Activated CD8-positive, alpha-beta T cell treated with anti-CD3 and anti-CD28 coated beads, Interleukin-2, amount 10 ng/mL, durations not matched to agents 7 days and 5 days (primary cell): Measurements from ENCODE around the gene SLIT3. TPM values are rescaled to one million over a fixed set of nuclear protein-coding genes. Genes with fewer than 3 reads are reported as not detected.

Experiments
- ATAC-seq: fragments of 150-1000 bp; cut with Tn5 transposase; one replicate; pipeline ENCODE4 v1.10.0; 2021; ENCODE audit warnings: moderate library complexity
- CTCF ChIA-PET: fragments of 350-600 bp; sonication (Branson Sonifier 250); formaldehyde crosslinking; loops from one replicate; lab custom pipeline; 2021; ENCODE audit warnings: antibody characterized with exemption; lab: Charles Lee
- POLR2A ChIA-PET: fragments of 350-600 bp; sonication (Branson Sonifier 250); formaldehyde crosslinking; loops from one replicate; lab custom pipeline; 2021; ENCODE audit warnings: antibody characterized with exemption; lab: Charles Lee
- DNase-seq: peaks from one replicate; pipeline ENCODE4 v3.0.0-alpha.2; 2020
- H3K27ac Mint-ChIP-seq: one replicate; pipeline ENCODE4 v1.8.0; 2021; ENCODE audit warnings: mild to moderate bottlenecking, mixed read lengths
- H3K27me3 Mint-ChIP-seq: one replicate; pipeline ENCODE4 v1.8.0; 2021; ENCODE audit warnings: low read depth, mixed read lengths
- H3K36me3 Mint-ChIP-seq: one replicate; pipeline ENCODE4 v1.8.0; 2021; ENCODE audit warnings: low read depth, mixed read lengths
- H3K4me1 Mint-ChIP-seq: one replicate; pipeline ENCODE4 v1.8.0; 2021; ENCODE audit warnings: low read depth, mixed read lengths
- H3K4me3 Mint-ChIP-seq: one replicate; pipeline ENCODE4 v1.8.0; 2021; ENCODE audit warnings: mild to moderate bottlenecking, mixed read lengths
- H3K9me3 Mint-ChIP-seq: one replicate; pipeline ENCODE4 v1.8.0; 2022; ENCODE audit warnings: mixed read lengths; ENCODE audit not compliant: insufficient read depth
- total RNA-seq, 2 experiments: library from RNA; stranded (reverse); gene quantifications; one replicate each; pipeline ENCODE4 v1.2.3, GENCODE V29; 2021

The SLIT3 gene
- total RNA-seq, 2 experiments from 2014 or later, result not detected

DNA sequence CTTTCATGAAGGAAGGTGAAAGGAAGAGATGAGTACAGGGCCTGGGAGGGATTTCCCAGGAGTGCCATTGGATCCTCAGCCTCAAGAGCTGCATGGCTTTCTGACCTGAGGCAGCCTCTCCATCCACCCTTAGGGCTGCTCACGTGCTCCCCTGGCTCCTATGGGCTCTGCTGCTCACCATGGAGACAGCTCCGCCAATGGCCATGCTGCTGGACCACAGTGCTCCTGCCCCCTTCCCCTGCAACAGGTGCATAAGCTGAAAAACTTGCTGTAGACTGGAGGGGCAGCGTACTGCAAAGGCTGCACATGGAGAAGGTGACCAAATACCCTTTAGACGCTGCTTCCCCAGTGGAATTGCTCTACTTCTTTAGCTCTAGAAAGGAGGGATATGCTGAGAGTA is 609.0 kb downstream of the SLIT3 start:
- no peaks in the 10 kb centered on the region for H3K9me3 Mint-ChIP-seq
- POLR2A ChIA-PET, result no interaction called here
- H3K4me3 Mint-ChIP-seq, result no peak overlapping the region
- no peak for ATAC-seq
- H3K4me1 Mint-ChIP-seq, result no peaks in the 10 kb centered on the region
- peaks cover 5% of the 10 kb centered on the region for H3K27me3 Mint-ChIP-seq
- no peaks in the 10 kb centered on the region for H3K36me3 Mint-ChIP-seq
- no peak for DNase-seq
- CTCF ChIA-PET, result no interaction called here
- H3K27ac Mint-ChIP-seq, result no peak overlapping the region

DNA sequence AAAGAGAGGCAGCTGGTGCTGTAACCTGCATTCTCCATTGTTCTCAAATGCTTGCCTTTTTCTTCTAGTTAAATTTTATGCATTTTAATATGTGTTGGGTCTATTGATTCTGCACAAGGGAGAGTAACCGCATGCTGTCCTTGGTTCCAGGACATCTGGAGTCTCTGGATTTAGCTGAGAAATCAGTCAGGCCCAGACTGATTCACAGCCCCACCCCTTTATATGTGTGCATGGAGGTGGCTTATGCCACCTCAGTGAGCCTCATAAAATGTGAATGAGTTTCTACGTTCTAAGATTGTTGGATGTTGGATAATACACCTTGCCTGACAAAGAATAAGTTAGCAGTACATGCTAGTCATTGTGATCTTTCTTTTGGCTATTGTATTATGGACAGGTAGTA is 611.7 kb downstream of the SLIT3 start:
- CTCF ChIA-PET, result interaction anchor here (1.3 kb wide), 1 partner anchor 9 kb away, joined by 4 read pairs; no protein-coding TSS in a partner anchor
- Mint-ChIP-seq H3K27me3 (peaks cover 5% of the 10 kb centered on the region), H3K4me1 (no peaks in the 10 kb centered on the region), H3K27ac (no peak overlapping the region), H3K9me3 (no peaks in the 10 kb centered on the region), H3K36me3 (no peaks in the 10 kb centered on the region), H3K4me3 (no peak overlapping the region)
- POLR2A ChIA-PET, result no interaction called here
- DNase-seq (no peak), ATAC-seq (no peak)

- Mint-ChIP-seq H3K9me3 (no peaks in the 10 kb centered on the region), H3K36me3 (no peaks in the 10 kb centered on the region), H3K4me1 (peaks cover 9% of the 10 kb centered on the region), H3K27me3 (no peaks in the 10 kb centered on the region), H3K27ac (no peak overlapping the region), H3K4me3 (no peak overlapping the region)
- CTCF ChIA-PET, result no interaction called here
- DNase-seq (no peak), ATAC-seq (no peak)
- POLR2A ChIA-PET, result no interaction called here
Observed at GRCh38 chr5:168686837-168687236, 614.1 kb downstream of the SLIT3 start.

- Mint-ChIP-seq H3K4me1 (peaks cover 9% of the 10 kb centered on the region), H3K4me3 (no peak overlapping the region), H3K9me3 (no peaks in the 10 kb centered on the region), H3K36me3 (no peaks in the 10 kb centered on the region), H3K27ac (no peak overlapping the region), H3K27me3 (no peaks in the 10 kb centered on the region)
- DNase-seq (no peak), ATAC-seq (no peak)
- POLR2A ChIA-PET, result no interaction called here
- CTCF ChIA-PET, result no interaction called here
Observed at GRCh38 chr5:168685566-168685965, 615.4 kb downstream of the SLIT3 start.

- no peaks in the 10 kb centered on the region for H3K9me3 Mint-ChIP-seq
- POLR2A ChIA-PET, result no interaction called here
- no peak for DNase-seq
- no peaks in the 10 kb centered on the region for H3K27me3 Mint-ChIP-seq
- peak overlapping the region; percentile 25 for H3K27ac Mint-ChIP-seq
- H3K36me3 Mint-ChIP-seq, result no peaks in the 10 kb centered on the region
- CTCF ChIA-PET, result no interaction called here
- no peak overlapping the region for H3K4me3 Mint-ChIP-seq
- H3K4me1 Mint-ChIP-seq, result peaks cover 9% of the 10 kb centered on the region
- ATAC-seq, result no peak
Observed at GRCh38 chr5:168683927-168684295, 617.0 kb downstream of the SLIT3 start.

DNA sequence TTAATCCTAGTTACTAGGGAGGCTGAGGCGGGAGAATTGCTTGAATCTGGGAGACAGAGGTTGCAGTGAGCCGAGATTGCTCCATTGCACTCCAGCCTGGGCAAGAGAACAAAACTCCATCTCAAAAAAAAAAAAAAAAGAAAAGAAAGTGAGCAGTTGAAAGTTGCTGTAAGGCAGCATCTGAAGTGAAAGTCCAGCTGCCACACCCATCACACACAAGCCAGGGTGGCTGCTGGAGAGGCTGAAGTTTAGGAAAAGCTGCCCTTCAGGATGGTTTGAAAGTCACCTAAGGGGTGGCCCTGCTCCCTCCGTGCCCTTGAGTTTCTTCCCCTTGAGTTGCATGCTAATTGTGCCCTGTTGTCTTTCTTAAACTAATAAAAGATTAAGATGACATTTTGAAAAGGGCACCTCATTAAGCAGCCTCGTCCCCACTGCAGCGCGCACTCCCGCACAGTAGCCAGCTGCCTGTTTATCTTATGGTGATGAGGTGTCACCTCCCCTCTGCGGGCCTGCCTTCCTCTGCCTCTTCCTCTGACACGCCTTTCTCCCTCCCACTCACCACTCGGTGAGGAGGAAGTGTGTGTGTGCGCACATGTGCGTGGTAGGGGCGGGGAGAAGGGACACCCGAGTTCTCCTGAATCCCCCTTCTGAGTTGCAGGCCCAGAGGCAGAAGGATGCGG is 617.6 kb downstream of the SLIT3 start:
- H3K27me3 Mint-ChIP-seq, result no peaks in the 10 kb centered on the region
- peaks cover 9% of the 10 kb centered on the region for H3K4me1 Mint-ChIP-seq
- H3K36me3 Mint-ChIP-seq, result no peaks in the 10 kb centered on the region
- H3K27ac Mint-ChIP-seq, result peak overlapping the region; percentile 25
- POLR2A ChIA-PET, result no interaction called here
- H3K9me3 Mint-ChIP-seq, result no peaks in the 10 kb centered on the region
- ATAC-seq (peak; percentile 87), DNase-seq (peak; percentile 49)
- no peak overlapping the region for H3K4me3 Mint-ChIP-seq
- CTCF ChIA-PET, result no interaction called here

- no peaks in the 10 kb centered on the region for H3K36me3 Mint-ChIP-seq
- ChIA-PET CTCF (no interaction called here), POLR2A (no interaction called here)
- H3K27me3 Mint-ChIP-seq, result no peaks in the 10 kb centered on the region
- no peaks in the 10 kb centered on the region for H3K9me3 Mint-ChIP-seq
- no peak overlapping the region for H3K4me3 Mint-ChIP-seq
- ATAC-seq (no peak), DNase-seq (no peak)
- no peak overlapping the region for H3K27ac Mint-ChIP-seq
- peaks cover 9% of the 10 kb centered on the region for H3K4me1 Mint-ChIP-seq
Observed at GRCh38 chr5:168681556-168682183, 619.3 kb downstream of the SLIT3 start.

GRCh38 chr5:168680395-168680794 is 620.5 kb downstream of the SLIT3 start:
- Mint-ChIP-seq H3K27me3 (no peaks in the 10 kb centered on the region), H3K27ac (no peak overlapping the region), H3K4me3 (no peak overlapping the region), H3K4me1 (peaks cover 9% of the 10 kb centered on the region), H3K9me3 (no peaks in the 10 kb centered on the region), H3K36me3 (no peaks in the 10 kb centered on the region)
- ChIA-PET POLR2A (no interaction called here), CTCF (interaction anchor here (0.9 to 1.3 kb wide), 5 partner anchors 15 to 410 kb away, joined by 3 to 5 read pairs (median 3); no protein-coding TSS in a partner anchor)
- ATAC-seq (no peak), DNase-seq (no peak)

DNA sequence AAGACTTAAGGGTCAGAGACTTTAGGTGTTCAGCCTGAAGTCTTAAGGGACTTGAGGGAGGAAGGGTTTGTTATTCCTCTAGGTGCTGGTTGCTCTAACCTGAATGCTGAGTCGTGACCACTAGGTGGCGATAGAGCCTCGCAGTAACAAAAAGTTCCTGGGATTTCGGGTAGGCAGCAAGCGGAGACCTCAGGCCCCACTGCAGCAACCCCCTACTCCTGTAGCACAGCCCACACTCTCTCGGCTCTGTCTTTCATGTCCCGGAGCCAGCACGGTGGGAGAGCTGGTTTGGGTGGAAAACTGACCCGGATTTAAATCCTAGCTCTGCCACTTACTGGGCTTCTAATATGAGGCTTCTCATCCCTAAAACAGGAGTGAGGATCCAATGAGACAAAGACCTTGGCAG is 621.4 kb downstream of the SLIT3 start:
- no peaks in the 10 kb centered on the region for H3K9me3 Mint-ChIP-seq
- POLR2A ChIA-PET, result no interaction called here
- DNase-seq (peak; percentile 68), ATAC-seq (peak; percentile 57)
- no peak overlapping the region for H3K4me3 Mint-ChIP-seq
- no peaks in the 10 kb centered on the region for H3K27me3 Mint-ChIP-seq
- H3K36me3 Mint-ChIP-seq, result no peaks in the 10 kb centered on the region
- H3K4me1 Mint-ChIP-seq, result peaks cover 9% of the 10 kb centered on the region
- CTCF ChIA-PET, result interaction anchor here (0.6 to 1.3 kb wide), 11 partner anchors 10 to 902 kb away, joined by 3 to 5 read pairs (median 3); no protein-coding TSS in a partner anchor
- H3K27ac Mint-ChIP-seq, result no peak overlapping the region

- POLR2A ChIA-PET, result no interaction called here
- CTCF ChIA-PET, result no interaction called here
- Mint-ChIP-seq H3K27ac (no peak overlapping the region), H3K9me3 (no peaks in the 10 kb centered on the region), H3K27me3 (no peaks in the 10 kb centered on the region), H3K4me1 (no peaks in the 10 kb centered on the region), H3K4me3 (no peak overlapping the region), H3K36me3 (no peaks in the 10 kb centered on the region)
- DNase-seq (no peak), ATAC-seq (no peak)
Observed at GRCh38 chr5:168676501-168676900, 624.4 kb downstream of the SLIT3 start.

DNA sequence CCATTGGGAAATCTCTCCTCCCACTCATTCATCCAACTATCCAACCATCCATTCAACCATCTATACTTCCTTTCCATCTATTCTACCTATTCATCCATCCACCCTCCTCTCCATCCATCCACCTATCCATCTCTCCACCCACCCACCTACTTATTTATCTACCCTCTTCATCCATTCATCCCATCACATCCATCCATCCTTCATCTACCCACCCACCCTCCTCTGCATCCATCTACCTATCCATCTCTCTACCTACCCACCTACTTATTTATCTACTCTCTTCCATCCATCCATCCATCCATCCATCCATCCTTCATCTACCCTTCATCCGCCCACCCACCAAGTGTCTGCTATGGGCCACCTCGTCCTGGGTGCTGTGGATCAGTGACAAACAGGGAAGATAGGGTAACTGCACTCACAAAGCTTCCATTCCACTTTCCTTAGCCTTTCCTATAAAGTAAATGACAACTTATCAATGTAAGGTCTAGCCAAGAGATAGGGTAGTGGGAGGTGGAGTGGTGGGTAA is 625.0 kb downstream of the SLIT3 start:
- H3K27me3 Mint-ChIP-seq, result no peaks in the 10 kb centered on the region
- H3K36me3 Mint-ChIP-seq, result no peaks in the 10 kb centered on the region
- no peaks in the 10 kb centered on the region for H3K9me3 Mint-ChIP-seq
- H3K4me1 Mint-ChIP-seq, result no peaks in the 10 kb centered on the region
- DNase-seq (no peak), ATAC-seq (no peak)
- ChIA-PET POLR2A (no interaction called here), CTCF (no interaction called here)
- H3K4me3 Mint-ChIP-seq, result no peak overlapping the region
- no peak overlapping the region for H3K27ac Mint-ChIP-seq

DNA sequence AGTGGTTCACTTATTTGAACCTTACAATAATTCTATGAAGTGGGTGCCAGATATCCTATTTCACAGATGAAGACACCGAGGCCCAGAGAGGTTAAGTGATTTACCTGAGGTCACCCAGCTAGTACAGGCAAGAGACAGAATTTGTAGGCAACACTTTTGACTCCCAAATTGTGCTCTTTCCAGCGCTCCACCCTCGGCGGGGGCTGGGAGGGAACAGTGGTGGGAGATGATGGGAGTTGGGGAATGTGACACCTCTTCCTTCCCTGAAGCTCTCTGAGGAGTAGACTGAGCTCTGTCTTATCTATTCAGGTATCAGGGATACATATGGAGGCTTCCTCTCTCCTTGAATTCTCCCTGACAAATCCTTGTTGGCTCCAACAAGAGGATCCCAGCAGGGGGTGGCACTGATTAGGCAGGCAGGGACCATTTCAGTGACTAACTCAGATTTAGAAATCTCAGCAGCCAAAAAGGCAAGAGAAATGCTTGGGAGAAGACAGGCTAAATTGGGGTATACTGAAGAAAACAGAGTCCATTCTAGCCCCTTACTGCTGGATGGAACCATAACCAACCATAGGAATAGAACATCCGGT is 626.0 kb downstream of the SLIT3 start:
- Mint-ChIP-seq H3K27me3 (no peaks in the 10 kb centered on the region), H3K4me1 (no peaks in the 10 kb centered on the region), H3K27ac (no peak overlapping the region), H3K36me3 (no peaks in the 10 kb centered on the region), H3K4me3 (no peak overlapping the region), H3K9me3 (no peaks in the 10 kb centered on the region)
- no peak for ATAC-seq
- DNase-seq, result no peak
- POLR2A ChIA-PET, result no interaction called here
- CTCF ChIA-PET, result no interaction called here
